Ishikawa (cell line): Measurements from ENCODE around the gene CNTN2.

ENCODE experiments used
- CEBPB ChIP-seq: IDR thresholded peaks from 2 replicates; pipeline ENCODE4 v1.6.1; 2012
- CREB1 ChIP-seq: IDR thresholded peaks from 2 replicates; pipeline ENCODE4 v1.6.1; 2012; ENCODE audit warnings: low read depth
- EGR1 ChIP-seq: IDR thresholded peaks from 2 replicates; pipeline ENCODE4 v1.6.1; 2012
- EP300 ChIP-seq: IDR thresholded peaks from 2 replicates; pipeline ENCODE4 v1.6.1; 2012; ENCODE audit warnings: borderline replicate concordance
- FOXM1 ChIP-seq: IDR thresholded peaks from 2 replicates; pipeline ENCODE4 v1.6.1; 2012; ENCODE audit warnings: low read depth, borderline replicate concordance
- NFIC ChIP-seq: IDR thresholded peaks from 2 replicates; pipeline ENCODE4 v1.6.1; 2012
- RAD21 ChIP-seq: IDR thresholded peaks from 2 replicates; pipeline ENCODE4 v1.6.1; 2012; ENCODE audit warnings: low read depth
- TAF1 ChIP-seq: IDR thresholded peaks from 2 replicates; pipeline ENCODE4 v1.6.1; 2012; ENCODE audit warnings: low read depth, mild to moderate bottlenecking
- TCF12 ChIP-seq: IDR thresholded peaks from 2 replicates; pipeline ENCODE4 v1.6.1; 2012; ENCODE audit warnings: low read depth
- TEAD4 ChIP-seq: IDR thresholded peaks from 2 replicates; pipeline ENCODE4 v1.6.1; 2012
- YY1 ChIP-seq: IDR thresholded peaks from 2 replicates; pipeline ENCODE4 v1.6.1; 2012; ENCODE audit warnings: low read depth
- ZBTB7A ChIP-seq: IDR thresholded peaks from 2 replicates; pipeline ENCODE4 v1.6.1; 2012; ENCODE audit warnings: low read depth
- TF ChIP-seq, protein P1 (sequence below): IDR thresholded peaks from 2 replicates; pipeline ENCODE4 v1.6.1; 2012
- TF ChIP-seq, protein P2 (sequence below): IDR thresholded peaks from 2 replicates; pipeline ENCODE4 v1.6.1; 2012; ENCODE audit warnings: low read depth, mild to moderate bottlenecking
- TF ChIP-seq, protein P3 (sequence below): IDR thresholded peaks from 2 replicates; pipeline ENCODE4 v1.6.1; 2012

CNTN2 gene

DNA sequence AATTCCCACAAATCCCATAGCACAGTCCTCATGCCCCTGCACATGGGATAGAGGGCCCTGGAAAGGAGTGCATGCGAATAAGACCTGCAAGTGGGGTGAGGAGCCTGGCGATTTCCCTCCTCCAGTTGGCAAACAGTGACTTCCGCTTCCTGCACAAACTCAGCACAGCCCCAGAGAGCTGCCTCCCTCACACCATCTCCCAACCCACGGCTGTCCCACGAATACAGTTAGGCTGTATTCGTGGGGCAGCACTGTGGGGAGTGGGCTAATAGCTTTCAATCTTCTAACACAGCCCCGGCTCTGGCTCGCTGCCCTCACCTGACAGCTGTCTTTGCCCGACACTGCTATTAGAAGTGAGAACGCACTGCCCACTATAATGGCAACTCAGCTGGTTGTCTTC, 28.2 kb upstream of the CNTN2 start:
- TF ChIP-seq CEBPB (no peak), CREB1 (no peak), EP300 (no peak), YY1 (no peak), ZBTB7A (no peak), FOXM1 (no peak), TAF1 (no peak), NFIC (no peak), TCF12 (no peak), TEAD4 (no peak), RAD21 (no peak), EGR1 (no peak)
- TF ChIP-seq, protein P1, sequence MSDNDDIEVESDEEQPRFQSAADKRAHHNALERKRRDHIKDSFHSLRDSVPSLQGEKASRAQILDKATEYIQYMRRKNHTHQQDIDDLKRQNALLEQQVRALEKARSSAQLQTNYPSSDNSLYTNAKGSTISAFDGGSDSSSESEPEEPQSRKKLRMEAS: no peak
- TF ChIP-seq, protein P2, sequence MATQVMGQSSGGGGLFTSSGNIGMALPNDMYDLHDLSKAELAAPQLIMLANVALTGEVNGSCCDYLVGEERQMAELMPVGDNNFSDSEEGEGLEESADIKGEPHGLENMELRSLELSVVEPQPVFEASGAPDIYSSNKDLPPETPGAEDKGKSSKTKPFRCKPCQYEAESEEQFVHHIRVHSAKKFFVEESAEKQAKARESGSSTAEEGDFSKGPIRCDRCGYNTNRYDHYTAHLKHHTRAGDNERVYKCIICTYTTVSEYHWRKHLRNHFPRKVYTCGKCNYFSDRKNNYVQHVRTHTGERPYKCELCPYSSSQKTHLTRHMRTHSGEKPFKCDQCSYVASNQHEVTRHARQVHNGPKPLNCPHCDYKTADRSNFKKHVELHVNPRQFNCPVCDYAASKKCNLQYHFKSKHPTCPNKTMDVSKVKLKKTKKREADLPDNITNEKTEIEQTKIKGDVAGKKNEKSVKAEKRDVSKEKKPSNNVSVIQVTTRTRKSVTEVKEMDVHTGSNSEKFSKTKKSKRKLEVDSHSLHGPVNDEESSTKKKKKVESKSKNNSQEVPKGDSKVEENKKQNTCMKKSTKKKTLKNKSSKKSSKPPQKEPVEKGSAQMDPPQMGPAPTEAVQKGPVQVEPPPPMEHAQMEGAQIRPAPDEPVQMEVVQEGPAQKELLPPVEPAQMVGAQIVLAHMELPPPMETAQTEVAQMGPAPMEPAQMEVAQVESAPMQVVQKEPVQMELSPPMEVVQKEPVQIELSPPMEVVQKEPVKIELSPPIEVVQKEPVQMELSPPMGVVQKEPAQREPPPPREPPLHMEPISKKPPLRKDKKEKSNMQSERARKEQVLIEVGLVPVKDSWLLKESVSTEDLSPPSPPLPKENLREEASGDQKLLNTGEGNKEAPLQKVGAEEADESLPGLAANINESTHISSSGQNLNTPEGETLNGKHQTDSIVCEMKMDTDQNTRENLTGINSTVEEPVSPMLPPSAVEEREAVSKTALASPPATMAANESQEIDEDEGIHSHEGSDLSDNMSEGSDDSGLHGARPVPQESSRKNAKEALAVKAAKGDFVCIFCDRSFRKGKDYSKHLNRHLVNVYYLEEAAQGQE: no peak
- TF ChIP-seq, protein P3, sequence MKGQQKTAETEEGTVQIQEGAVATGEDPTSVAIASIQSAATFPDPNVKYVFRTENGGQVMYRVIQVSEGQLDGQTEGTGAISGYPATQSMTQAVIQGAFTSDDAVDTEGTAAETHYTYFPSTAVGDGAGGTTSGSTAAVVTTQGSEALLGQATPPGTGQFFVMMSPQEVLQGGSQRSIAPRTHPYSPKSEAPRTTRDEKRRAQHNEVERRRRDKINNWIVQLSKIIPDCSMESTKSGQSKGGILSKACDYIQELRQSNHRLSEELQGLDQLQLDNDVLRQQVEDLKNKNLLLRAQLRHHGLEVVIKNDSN: no peak

DNA sequence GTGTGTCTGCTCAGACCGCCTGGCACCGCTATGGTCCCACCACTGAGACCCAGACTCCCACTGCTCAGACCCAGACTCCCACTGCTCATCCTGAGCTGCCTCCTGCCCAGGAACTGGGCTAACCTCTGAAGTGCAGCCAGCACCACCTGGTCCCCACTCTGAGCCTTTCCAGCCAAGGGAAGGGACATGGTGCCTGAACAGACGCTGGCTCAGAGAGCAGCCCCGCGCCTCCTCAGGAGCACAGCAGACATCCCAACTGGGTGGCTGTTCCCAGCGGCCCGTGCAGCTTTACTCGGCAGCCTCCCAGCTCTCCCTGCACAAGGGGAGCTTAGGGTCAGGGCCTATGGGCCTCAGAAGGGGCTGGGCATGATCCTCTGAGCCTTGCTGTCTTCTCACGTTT, 27.8 kb upstream of the CNTN2 start:
- TF ChIP-seq EP300: no peak
- TF ChIP-seq EGR1: no peak
- no peak for TF ChIP-seq TEAD4
- TF ChIP-seq, protein P1: no peak
- no peak for TF ChIP-seq NFIC
- no peak for TF ChIP-seq TCF12

DNA sequence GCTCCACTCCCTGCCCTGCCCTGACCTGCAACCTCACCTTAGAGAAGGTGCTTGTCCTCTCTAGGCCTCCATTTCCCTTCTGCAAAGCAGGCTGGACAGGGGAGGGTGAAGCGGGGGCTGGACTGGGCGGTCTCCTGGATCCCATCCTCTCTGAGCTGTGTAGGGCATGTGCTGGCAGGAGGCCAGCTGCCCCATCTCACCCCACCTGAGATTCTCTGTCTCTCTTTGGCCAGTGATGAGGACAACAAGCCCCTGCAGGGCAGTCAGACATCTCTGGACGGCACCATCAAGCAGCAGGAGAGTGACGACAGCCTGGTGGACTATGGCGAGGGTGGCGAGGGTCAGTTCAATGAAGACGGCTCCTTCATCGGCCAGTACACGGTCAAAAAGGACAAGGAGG, 26.9 kb upstream of the CNTN2 start:
- no peak for TF ChIP-seq FOXM1
- TF ChIP-seq YY1: no peak
- TF ChIP-seq, protein P3: no peak
- TF ChIP-seq RAD21: no peak
- no peak for TF ChIP-seq CEBPB
- no peak for TF ChIP-seq NFIC
- TF ChIP-seq ZBTB7A: no peak
- no peak for TF ChIP-seq TCF12

DNA sequence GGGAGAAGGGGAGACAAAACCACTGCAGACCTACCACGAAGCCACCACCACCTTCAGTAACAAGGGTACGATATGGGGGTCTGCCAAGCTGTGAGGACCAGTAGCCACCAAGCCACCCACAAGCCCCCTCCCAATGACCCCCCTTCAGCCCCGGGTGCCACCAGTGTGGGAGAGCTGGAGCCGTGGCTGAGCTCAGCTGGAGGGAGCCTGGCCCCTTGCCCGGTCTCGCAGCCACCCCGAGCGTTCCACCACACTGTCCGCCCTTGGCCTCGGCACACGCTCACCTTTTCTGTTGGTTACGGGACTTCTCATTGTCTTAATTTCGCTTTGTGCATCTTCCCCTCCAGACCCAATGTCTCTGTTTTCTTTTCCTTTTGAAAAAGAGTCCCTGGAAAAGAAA, 26.4 kb upstream of the CNTN2 start:
- TF ChIP-seq, protein P2: no peak
- TF ChIP-seq CREB1 (no peak), CEBPB (no peak), EGR1 (no peak), YY1 (no peak), RAD21 (no peak), EP300 (no peak), FOXM1 (no peak), NFIC (no peak), TCF12 (no peak), TAF1 (no peak), TEAD4 (no peak), ZBTB7A (no peak)
- TF ChIP-seq, protein P1: no peak
- TF ChIP-seq, protein P3: no peak

DNA sequence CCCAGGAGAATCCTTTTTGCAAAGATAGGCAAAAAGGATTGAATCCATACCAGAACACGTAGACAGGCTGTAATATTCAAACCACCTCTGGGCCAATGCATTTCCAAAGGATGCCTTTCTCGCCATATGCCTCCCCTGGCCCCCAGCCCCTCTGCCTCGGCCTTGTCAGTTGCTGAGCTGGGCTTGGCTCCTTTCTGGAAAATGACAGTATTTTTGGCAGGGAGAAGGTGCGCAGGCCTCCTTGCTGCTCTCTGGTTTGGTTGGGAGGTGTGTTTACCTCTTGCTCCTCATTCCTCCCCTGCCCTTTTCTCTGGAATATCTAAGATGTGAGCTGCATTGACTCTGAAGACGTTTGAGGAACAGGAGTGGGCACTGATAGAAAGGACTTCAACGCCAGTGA, 26.0 kb upstream of the CNTN2 start:
- TF ChIP-seq, protein P2: no peak
- TF ChIP-seq EP300 (no peak), CEBPB (no peak), EGR1 (no peak), NFIC (no peak), ZBTB7A (no peak), YY1 (no peak), FOXM1 (no peak), TEAD4 (no peak), TAF1 (no peak)
